HG03460 (cell line): Measurements from ENCODE around the gene ATP5MC3.

Source experiments
- ATAC-seq: cut with Tn5 transposase; IDR thresholded peaks from one replicate; pipeline ENCODE4 v1.9.1; 2021; ENCODE audit not compliant: unreplicated experiment

Gene ATP5MC3

GRCh38 chr2:175168564-175168945, 13.0 kb downstream of the ATP5MC3 start:
- ATAC-seq: peak; percentile 27

DNA sequence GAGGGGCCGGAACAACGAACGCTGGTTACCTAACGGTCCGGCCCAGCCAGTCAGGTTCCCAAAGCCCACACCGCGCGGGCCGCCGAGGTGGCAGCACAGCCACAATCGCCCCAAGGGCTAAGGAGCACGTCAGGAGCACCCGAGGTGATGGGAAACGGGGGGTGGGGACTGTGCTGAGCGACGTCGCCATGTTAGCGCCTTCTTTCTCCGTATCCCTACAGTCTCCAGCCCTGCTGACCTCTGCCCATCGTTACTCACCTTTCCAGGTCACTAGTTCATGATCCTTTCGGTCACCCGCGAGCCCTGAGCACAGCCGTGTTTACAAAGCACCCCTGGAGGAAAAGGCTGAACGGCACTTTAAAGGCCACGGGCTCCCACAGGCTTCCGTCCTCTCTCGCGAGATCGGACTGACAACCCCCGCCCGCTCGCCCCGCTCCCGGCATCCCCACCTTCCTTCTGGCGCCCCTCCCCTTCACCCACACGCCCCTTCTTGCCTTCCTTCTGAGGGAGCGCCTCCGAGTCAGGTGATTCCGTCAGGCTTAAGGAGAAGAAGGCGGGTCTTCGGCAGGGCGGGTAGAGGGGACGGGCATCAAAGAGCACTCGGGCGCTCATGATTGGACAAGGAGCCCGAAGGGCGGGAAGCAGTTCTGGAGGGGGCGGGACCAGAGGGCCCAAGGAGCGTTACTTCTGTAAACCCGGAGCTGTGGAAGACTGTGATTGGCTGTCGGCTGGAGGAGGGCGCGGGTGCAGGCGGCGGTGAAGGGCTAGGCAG, 13.5 kb downstream of the ATP5MC3 start, which contains the start of gene ATF2:
Gene ATF2 (minus strand): TSS at position 412 of the 772 bp plus-strand sequence. CDS start 31,760 bp downstream, outside the sequence.
- ATAC-seq: peak; percentile 95

DNA sequence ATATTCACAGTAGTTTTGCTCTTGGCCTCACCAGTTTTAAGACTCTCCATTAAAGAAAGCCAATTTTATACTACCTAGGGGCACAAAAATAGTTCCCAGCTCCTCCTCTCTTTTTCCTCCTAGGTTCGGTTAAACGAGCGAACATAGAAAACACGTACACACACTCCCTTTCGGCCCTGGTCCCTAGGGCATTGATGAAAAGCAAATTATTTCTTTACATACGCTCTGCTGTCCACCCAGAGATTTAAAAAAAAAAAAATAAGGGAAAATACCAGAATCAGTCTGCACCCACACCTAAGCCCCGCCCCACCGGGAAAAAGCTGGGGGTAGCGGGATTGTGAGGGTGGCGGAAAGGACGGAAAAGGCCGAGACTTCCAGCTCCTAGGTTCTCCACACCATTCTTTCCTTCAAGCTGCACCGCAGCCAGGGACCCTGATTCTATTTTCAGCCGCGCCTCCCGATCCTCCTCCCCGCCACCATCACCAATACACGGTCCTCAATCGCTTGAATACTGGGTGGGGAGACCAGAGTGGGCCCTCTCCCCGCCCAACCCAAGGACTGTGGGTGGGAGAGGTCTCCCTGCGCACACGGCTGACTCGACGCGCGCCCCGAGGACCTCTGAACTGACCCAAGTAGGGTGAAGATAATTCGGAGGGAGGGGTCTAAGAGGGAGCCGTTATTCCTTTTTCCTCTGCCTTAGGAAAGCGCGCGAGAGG, 14.3 kb downstream of the ATP5MC3 start:
- peak; percentile 5 for ATAC-seq

GRCh38 chr2:175166216-175166824, 15.2 kb downstream of the ATP5MC3 start:
- ATAC-seq: no peak

- no peak for ATAC-seq
Measured at GRCh38 chr2:175164235-175164634, 17.3 kb downstream of the ATP5MC3 start.

DNA sequence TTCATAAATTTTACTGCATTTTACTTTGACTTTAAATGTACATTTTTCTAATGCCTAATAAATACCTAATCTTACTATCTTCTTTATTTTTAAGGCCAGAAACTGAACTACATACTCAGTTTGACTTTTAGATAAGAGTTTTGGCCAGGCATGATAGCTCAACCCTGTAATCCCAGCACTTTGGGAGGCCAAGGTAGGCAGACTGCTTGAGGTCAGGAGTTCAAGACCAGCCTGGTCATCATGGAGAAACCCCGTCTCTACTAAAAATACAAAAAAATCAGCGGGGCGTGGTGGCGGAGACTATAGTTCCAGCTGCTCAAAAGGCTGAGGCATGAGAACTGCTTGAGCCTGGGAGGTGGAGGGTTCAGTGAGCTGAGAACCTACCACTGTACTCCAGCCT, 22.6 kb downstream of the ATP5MC3 start:
- no peak for ATAC-seq

DNA sequence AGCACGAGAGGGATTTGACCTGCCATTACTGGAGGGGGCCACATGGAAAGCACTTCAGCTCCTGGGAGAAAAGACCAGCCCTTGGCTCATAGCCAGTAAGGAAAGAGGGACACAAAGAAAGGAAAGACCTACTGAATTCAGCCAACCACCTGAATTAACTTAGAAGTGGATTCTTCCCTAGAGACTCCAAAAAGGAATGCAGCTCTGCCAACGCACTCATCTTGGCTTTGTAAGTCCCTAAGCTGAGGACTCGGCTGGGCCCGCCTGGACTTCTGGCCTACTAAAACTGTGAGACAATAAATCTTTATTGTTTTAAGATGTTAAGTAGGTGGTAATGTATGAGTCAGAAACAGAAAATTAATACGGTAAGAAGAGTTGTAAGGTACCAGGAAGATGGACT, 25.0 kb downstream of the ATP5MC3 start:
- ATAC-seq: no peak

DNA sequence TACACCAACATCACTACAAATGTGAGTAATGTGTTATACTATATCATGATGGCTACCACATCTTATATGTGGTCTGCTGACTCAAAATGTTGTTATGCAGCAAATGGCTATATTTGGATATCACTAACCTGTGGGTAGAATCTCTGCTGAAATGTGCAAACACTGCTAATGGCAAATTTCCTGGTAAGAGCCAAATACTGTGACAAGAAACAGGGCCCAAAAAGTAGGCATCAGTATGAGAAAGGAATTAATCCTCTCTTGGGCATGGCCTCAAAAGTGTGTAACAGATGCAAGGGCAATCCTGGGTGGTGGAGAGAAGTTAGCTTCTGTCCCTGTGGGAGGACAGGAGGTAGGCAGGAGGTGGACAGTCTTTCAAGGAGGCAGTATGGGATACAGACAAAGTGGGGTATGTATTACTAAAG, 26.8 kb downstream of the ATP5MC3 start:
- ATAC-seq: peak; percentile 60

- ATAC-seq: peak; percentile 66
Measured at GRCh38 chr2:175152242-175152641, 29.3 kb downstream of the ATP5MC3 start.

DNA sequence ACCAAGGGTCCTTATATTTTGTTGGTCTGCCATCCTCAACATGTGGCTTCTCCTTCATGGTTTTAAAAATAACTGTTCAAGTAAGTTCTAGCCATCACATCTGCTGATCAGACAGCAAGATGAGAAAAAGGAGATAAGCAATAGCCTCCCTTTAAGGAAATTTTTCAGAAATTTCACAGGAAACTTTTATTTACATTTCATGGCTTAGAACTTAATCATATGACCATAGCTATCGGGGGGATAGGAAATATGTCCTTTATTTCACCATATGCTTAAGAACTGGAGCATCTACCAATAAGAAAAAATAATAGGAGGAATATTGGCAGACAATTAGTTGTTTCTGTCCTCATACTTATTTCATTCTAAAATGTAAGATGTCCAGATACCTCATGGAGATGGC, 29.7 kb downstream of the ATP5MC3 start:
- no peak for ATAC-seq

GRCh38 chr2:175147186-175147585, 34.3 kb downstream of the ATP5MC3 start:
- ATAC-seq: no peak

DNA sequence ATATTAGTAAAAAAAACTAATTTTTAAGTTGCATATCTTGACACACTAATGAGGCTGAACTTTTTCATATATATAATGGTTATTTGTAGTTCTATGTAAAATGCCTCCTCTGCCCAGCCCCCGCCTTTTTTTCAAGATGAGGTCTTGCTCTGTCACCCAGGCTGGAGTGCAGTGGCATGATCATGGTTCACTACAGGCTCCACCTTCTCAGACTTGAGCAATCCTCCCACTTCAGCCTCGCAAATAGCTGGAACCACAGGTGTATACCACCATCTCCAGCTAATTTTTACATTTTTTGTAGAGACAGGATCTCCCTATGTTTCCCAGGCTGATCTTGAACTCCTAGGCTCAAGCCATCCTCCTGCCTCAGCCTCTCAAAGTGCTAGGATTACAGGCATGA, 37.8 kb downstream of the ATP5MC3 start:
- ATAC-seq: no peak

DNA sequence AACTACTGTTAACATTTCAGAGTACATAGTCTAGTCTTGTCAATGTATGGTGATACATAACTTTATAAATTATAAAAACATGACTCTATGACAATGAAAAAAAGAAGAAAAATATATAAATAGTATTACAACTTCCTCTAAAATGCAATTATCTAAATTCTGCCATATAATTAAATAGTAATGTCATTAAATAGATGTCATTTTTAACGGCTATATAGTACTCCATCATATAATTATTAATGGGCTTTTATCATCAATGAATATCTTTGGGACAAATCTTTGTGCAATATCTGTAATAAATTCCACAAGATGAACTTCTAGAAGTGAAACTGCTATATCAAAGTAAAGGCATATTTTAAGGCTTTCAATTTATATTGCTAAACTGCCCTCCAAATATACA, 38.3 kb downstream of the ATP5MC3 start:
- ATAC-seq: no peak

GRCh38 chr2:175140332-175140731, 41.2 kb downstream of the ATP5MC3 start:
- ATAC-seq: no peak

- no peak for ATAC-seq
Measured at GRCh38 chr2:175137793-175138192, 43.7 kb downstream of the ATP5MC3 start.

- peak; percentile 58 for ATAC-seq
Measured at GRCh38 chr2:175136334-175137215, 44.9 kb downstream of the ATP5MC3 start.

DNA sequence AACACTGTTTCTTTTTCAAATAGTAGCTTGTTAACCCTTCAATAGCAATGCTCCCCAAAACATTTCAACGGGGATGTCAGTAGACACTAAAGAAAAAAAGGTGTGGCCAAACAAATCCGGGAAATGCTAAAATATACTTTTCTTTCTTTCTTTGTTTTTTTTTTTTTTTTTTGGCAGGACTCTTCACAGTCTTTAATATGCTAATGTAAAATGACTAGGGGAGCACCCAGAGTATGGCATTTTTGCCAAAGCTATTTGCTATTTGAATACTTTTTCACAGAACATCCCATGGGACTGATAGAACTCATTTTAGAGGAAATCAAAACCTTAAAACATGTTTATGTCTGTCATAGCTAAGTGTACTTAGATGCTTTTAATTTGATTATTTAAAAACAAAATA, 45.6 kb downstream of the ATP5MC3 start:
- no peak for ATAC-seq

DNA sequence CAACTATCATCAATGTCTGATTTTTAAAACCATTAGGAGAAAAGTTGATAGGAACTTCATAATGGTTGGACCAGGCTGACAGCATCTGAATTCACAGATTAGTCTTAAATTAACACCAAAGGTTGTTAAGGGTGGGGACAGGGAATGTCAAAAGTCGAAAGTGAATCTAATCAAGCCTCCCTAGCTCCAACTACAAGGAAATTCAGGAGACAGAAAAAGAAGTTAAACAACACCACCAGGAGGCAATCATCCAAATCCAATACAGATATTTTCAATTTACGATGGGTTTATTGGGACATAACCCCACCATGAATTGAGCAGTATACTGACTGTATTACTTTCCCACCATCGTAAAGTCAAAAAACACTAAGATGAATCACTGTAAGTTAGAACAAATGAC, 46.3 kb downstream of the ATP5MC3 start:
- ATAC-seq: no peak

DNA sequence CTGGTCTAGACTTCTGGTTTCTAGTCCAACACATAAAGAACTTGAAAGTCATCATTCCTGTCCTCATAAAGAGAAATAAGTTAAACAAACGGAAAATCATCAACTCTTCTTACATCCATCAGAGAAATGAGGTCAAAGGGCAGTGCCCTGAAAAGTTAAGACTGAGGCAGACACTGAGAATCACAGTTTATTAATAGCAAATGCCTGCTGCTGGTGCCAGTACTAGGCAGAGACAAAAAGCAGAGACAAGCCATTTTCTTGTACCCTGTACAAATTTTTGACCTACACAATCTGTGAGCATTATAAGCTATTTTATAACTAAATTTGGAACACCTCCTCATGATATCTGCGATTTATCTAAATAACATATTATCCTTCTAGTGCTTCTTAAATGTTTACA, 50.3 kb downstream of the ATP5MC3 start:
- no peak for ATAC-seq

- ATAC-seq: no peak
Measured at GRCh38 chr2:175126661-175127060, 54.8 kb downstream of the ATP5MC3 start.
